Lung (tissue), 12 donors: Measurements from ENCODE around the gene NKAIN2. TPM values are rescaled to one million over a fixed set of nuclear protein-coding genes. Genes with fewer than 3 reads are reported as not detected.

Experiments
- ATAC-seq: fragments of 200-7000 bp; cut with Tn5 transposase; one replicate; pipeline ENCODE4 v1.9.1; 2020; ENCODE audit warnings: moderate number of reproducible peaks; ENCODE audit not compliant: insufficient read depth, low FRiP score
- DNase-seq, 3 donors: peaks; one replicate each; pipeline ENCODE4 v3.0.0-alpha.2; 2013 to 2017
- H3K27ac ChIP-seq, 2 donors: one replicate each; pipeline ENCODE4 v1.5.1; 2013; ENCODE audit warnings: mild to moderate bottlenecking in 2 of 2, moderate library complexity in 2 of 2, control low read depth in 1 of 2, inconsistent platforms in 1 of 2, low read depth in 1 of 2, low read length in 1 of 2
- H3K27me3 ChIP-seq, 3 donors: one replicate each; pipeline ENCODE4 v1.5.1; 2013; ENCODE audit warnings: low read length in 2 of 3; ENCODE audit not compliant: control insufficient read depth in 3 of 3, insufficient read depth in 3 of 3
- H3K36me3 ChIP-seq, 4 donors: one replicate each; pipeline ENCODE4 v1.5.1; 2013; ENCODE audit warnings: low read length in 4 of 4, mild to moderate bottlenecking in 1 of 4, moderate library complexity in 1 of 4; ENCODE audit not compliant: control insufficient read depth in 4 of 4, insufficient read depth in 4 of 4
- H3K4me1 ChIP-seq, 5 donors: one replicate each; pipeline ENCODE4 v1.5.1; 2013; ENCODE audit warnings: low read length in 5 of 5, mild to moderate bottlenecking in 2 of 5, moderate library complexity in 1 of 5; ENCODE audit not compliant: control insufficient read depth in 5 of 5, insufficient read depth in 5 of 5
- H3K4me3 ChIP-seq: one replicate; pipeline ENCODE4 v1.5.1; 2013; ENCODE audit warnings: mild to moderate bottlenecking, control low read depth, moderate library complexity
- H3K9ac ChIP-seq, 2 donors: one replicate each; pipeline ENCODE4 v1.5.1; 2013; ENCODE audit warnings: low read length in 2 of 2, control low read depth in 1 of 2; ENCODE audit not compliant: insufficient read depth in 1 of 2
- H3K9me3 ChIP-seq, 4 donors: one replicate each; pipeline ENCODE4 v1.5.1; 2013; ENCODE audit warnings: low read length in 3 of 4, mild to moderate bottlenecking in 1 of 4, moderate library complexity in 1 of 4; ENCODE audit not compliant: control insufficient read depth in 4 of 4, insufficient read depth in 3 of 4
- WGBS, 2 donors: extraction: QIAGEN DNeasy Blood & Tissue Kit; methylation state at CpG; one replicate each; pipeline ENCODE4 v1.1.7; 2013; 5-methylcytosine and 5-hydroxymethylcytosine counted together
- polyA plus RNA-seq, 2 donors: library from polyadenylated mRNA; stranded (reverse); fragments of 200-250 nt; gene quantifications; one replicate each; pipeline ENCODE4 v1.2.1, GENCODE V29; 2013
- total RNA-seq, 2 donors: library from RNA; depleted of rRNA in 1 of 2; stranded (reverse); fragments of >200 nt in 1 of 2; gene quantifications; one replicate each; pipeline ENCODE4 v1.2.1, GENCODE V29; 2014 to 2021
- TF ChIP-seq, protein P1 (sequence below): IDR thresholded peaks from 2 replicates; pipeline ENCODE4 v1.5.1; 2012; ENCODE audit warnings: mild to moderate bottlenecking; ENCODE audit errors: control extremely low read depth, extremely low read depth
- donor health status: control.
- donor health status: control.
- donor health status: Bipolar disorder and iron deficiency.
- donor health status: healthy.
- donor health status: DM: yes; HTN: yes; CAD: no.

NKAIN2 gene
- total and polyA plus RNA-seq, 4 donors, result 0.01 to 4.4 TPM; not detected in 2

GRCh38 chr6:124758663-124759062 lies 955.0 kb downstream of the NKAIN2 start:
- ATAC-seq, result no peak
- TF ChIP-seq, protein P1, sequence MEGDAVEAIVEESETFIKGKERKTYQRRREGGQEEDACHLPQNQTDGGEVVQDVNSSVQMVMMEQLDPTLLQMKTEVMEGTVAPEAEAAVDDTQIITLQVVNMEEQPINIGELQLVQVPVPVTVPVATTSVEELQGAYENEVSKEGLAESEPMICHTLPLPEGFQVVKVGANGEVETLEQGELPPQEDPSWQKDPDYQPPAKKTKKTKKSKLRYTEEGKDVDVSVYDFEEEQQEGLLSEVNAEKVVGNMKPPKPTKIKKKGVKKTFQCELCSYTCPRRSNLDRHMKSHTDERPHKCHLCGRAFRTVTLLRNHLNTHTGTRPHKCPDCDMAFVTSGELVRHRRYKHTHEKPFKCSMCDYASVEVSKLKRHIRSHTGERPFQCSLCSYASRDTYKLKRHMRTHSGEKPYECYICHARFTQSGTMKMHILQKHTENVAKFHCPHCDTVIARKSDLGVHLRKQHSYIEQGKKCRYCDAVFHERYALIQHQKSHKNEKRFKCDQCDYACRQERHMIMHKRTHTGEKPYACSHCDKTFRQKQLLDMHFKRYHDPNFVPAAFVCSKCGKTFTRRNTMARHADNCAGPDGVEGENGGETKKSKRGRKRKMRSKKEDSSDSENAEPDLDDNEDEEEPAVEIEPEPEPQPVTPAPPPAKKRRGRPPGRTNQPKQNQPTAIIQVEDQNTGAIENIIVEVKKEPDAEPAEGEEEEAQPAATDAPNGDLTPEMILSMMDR, result no peak
- peaks cover 0 to 4% (median 0%) of the 10 kb centered on the region in 4 donors for H3K9me3 ChIP-seq

DNA sequence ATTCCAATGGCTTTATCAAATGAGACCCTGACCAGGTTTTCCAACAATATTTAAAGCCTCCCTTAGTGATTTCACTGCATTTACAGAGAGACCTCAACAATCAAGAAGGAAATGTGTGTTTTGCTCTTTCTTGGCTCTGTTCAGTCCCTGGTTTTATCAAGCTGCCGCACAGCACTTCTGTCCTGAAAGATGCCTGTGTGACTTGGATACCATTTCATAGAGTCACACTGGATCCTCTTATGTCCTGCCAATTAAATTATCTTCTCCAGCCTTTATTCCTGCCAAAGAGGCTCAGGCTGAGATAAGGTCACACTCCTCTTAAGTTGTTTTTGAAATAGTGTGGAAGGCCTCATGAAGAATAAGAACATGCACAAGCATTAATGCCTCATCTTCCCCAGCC lies 961.6 kb downstream of the NKAIN2 start:
- Histone ChIP-seq H3K27ac (no peak overlapping the region), H3K9me3 (no peaks in the 10 kb centered on the region), H3K9ac (no peak overlapping the region), H3K36me3 (no peaks in the 10 kb centered on the region), H3K27me3 (no peaks in the 10 kb centered on the region), H3K4me3 (no peak overlapping the region), H3K4me1 (peaks cover 0 to 21% (median 3%) of the 10 kb centered on the region in 5 donors)
- no peak for ATAC-seq
- peak in 2 of 3 donors; percentile 70 to 85 for DNase-seq
- TF ChIP-seq, protein P1, result no peak
- 76 to 91% methylated on average over 1 of the region's 1 CpG for WGBS, 2 donors

More at GRCh38 chr6:124758663-124759062, 955.0 kb downstream of the NKAIN2 start:
- Histone ChIP-seq H3K36me3 (no peaks in the 10 kb centered on the region), H3K4me3 (no peak overlapping the region), H3K27me3 (no peaks in the 10 kb centered on the region), H3K4me1 (peaks cover 0 to 30% (median 3%) of the 10 kb centered on the region in 5 donors), H3K27ac (no peak overlapping the region), H3K9ac (no peak overlapping the region)
- no peak for DNase-seq
- 94% methylated on average over 1 of the region's 1 CpG for WGBS, 2 donors

- Histone ChIP-seq H3K27me3 (no peaks in the 10 kb centered on the region), H3K4me3 (no peak overlapping the region), H3K9ac (no peak overlapping the region), H3K27ac (no peak overlapping the region), H3K36me3 (no peaks in the 10 kb centered on the region), H3K4me1 (peaks cover 0 to 23% (median 2%) of the 10 kb centered on the region in 5 donors), H3K9me3 (no peaks in the 10 kb centered on the region)
- WGBS, 2 donors, result 81 to 82% methylated on average over 1 of the region's 1 CpG
- TF ChIP-seq, protein P1, result no peak
- no peak for ATAC-seq
- DNase-seq, result no peak
Measured at GRCh38 chr6:124768224-124768623, 964.6 kb downstream of the NKAIN2 start.

- TF ChIP-seq, protein P1, result no peak
- ATAC-seq, result no peak
- no peak overlapping the region for H3K4me3 ChIP-seq
- peaks cover 0 to 20% (median 0%) of the 10 kb centered on the region in 5 donors for H3K4me1 ChIP-seq
- 57 to 82% methylated on average over 1 of the region's 1 CpG for WGBS, 2 donors
- no peak overlapping the region for H3K9ac ChIP-seq
- no peaks in the 10 kb centered on the region for H3K27me3 ChIP-seq
- DNase-seq, result no peak
- no peaks in the 10 kb centered on the region for H3K36me3 ChIP-seq
- H3K9me3 ChIP-seq, result no peaks in the 10 kb centered on the region
- H3K27ac ChIP-seq, result no peak overlapping the region
Measured at GRCh38 chr6:124769811-124770544, 966.3 kb downstream of the NKAIN2 start.
